ENCODE data around the gene ODF4. TPM values are rescaled to one million over a fixed set of nuclear protein-coding genes. Genes with fewer than 3 reads are reported as not detected.

ODF4 gene
- total and polyA plus RNA-seq, 2 of the 13 experiments (the other 11 are each of a cell fraction or from before 2014, with no cell fraction given) = not detected

GRCh38 chr17:8294814-8295316, 44.8 kb upstream of the ODF4 start (continued):
- TF ChIP-seq JDP2 (CRISPR knock-in tag; IDR thresholded peaks at IDR 0.05; ENCODE audit: borderline replicate concordance) = no peak
- 0 out of 2 replicates have a peak, but pooled peaks have one; percentile 55 for TF ChIP-seq ZNF280D (CRISPR knock-in tag; IDR thresholded peaks at IDR 0.05)
- TF ChIP-seq ZNF790 (CRISPR knock-in tag; IDR thresholded peaks at IDR 0.05; ENCODE audit: borderline replicate concordance) = no peak
- TF ChIP-seq KDM5A (IDR thresholded peaks at IDR 0.05; ENCODE audit: borderline replicate concordance, low read length) = no peak
- no peak for TF ChIP-seq MAZ (IDR thresholded peaks at IDR 0.05; ENCODE audit: borderline replicate concordance, low read depth, low read length)
- no peak for TF ChIP-seq MAZ (CRISPR knock-in tag; IDR thresholded peaks at IDR 0.05; ENCODE audit: low read depth)
- TF ChIP-seq IKZF5 (CRISPR knock-in tag; IDR thresholded peaks at IDR 0.05) = no peak
- no peak for TF ChIP-seq ADNP (CRISPR knock-in tag; IDR thresholded peaks at IDR 0.05)
- no peak for TF ChIP-seq TAF1 (CRISPR knock-in tag; IDR thresholded peaks at IDR 0.05)
- no peak for TF ChIP-seq REXO4 (CRISPR knock-in tag; IDR thresholded peaks at IDR 0.05; ENCODE audit: borderline replicate concordance)
- no peak for TF ChIP-seq HDAC2 (CRISPR knock-in tag; IDR thresholded peaks at IDR 0.05)
- TF ChIP-seq HMGXB3 (CRISPR knock-in tag; IDR thresholded peaks at IDR 0.05; ENCODE audit: borderline replicate concordance) = no peak
- TF ChIP-seq MZF1 (CRISPR knock-in tag; IDR thresholded peaks at IDR 0.05; ENCODE audit: borderline replicate concordance) = no peak
- no peak for TF ChIP-seq EED (CRISPR knock-in tag; IDR thresholded peaks at IDR 0.05)
- TF ChIP-seq REPIN1 (CRISPR knock-in tag; IDR thresholded peaks at IDR 0.05; ENCODE audit: borderline replicate concordance, low read depth) = 0 out of 2 replicates have a peak, but pooled peaks have one; percentile 9
- no peak for TF ChIP-seq YY1 (IDR thresholded peaks at IDR 0.05; ENCODE audit: insufficient read depth, insufficient replicate concordance, low read depth, low read length)
- no peak for TF ChIP-seq ZSCAN22 (CRISPR knock-in tag; IDR thresholded peaks at IDR 0.05)
- TF ChIP-seq ZNF263 (CRISPR knock-in tag; IDR thresholded peaks at IDR 0.05) = 0 out of 2 replicates have a peak, but pooled peaks have one; percentile 61
- 0 out of 2 replicates have a peak, but pooled peaks have one; percentile 31 for TF ChIP-seq ZBTB34 (CRISPR knock-in tag; IDR thresholded peaks at IDR 0.05)
- TF ChIP-seq ZNF530 (CRISPR knock-in tag; IDR thresholded peaks at IDR 0.05; ENCODE audit: low read depth) = no peak
